GM12878 (cell line): ENCODE data around the gene DUXB. TPM values are rescaled to one million over a fixed set of nuclear protein-coding genes. Genes with fewer than 3 reads are reported as not detected.
A peak's percentile ranks its signal among the peaks of the same experiment; 100 is the strongest.

Source experiments
- ATAC-seq: fragments of 200-7000 bp; cut with Tn5 transposase; 3 replicates; pipeline ENCODE4 v1.9.1; 2020; ENCODE audit warnings: mild to moderate bottlenecking, moderate library complexity
- BruUV-seq: library from RNA; stranded (reverse); fragments of 400-500 nt; replicated peaks from 2 replicates; lab custom pipeline; 2021; lab: Mats Ljungman, UMichigan
- CTCF ChIA-PET: fragments of 300-600 bp; sonication (Branson Sonifier 250); formaldehyde crosslinking; extraction: SDS; loops from one replicate; lab custom pipeline; 2021; ENCODE audit warnings: inconsistent platforms; lab: Yijun Ruan, JAX
- POLR2A ChIA-PET: fragments of 350-600 bp; formaldehyde crosslinking; extraction: SDS; loops from one replicate; lab custom pipeline; 2021; ENCODE audit warnings: inconsistent platforms; lab: Charles Lee
- RAD21 ChIA-PET: fragments of 300-600 bp; sonication (Branson Sonifier 250); formaldehyde crosslinking; loops from one replicate; lab custom pipeline; 2023; ENCODE audit warnings: antibody characterized with exemption; ENCODE audit not compliant: unreplicated experiment; lab: Charles Lee
- SMC1A ChIA-PET: fragments of 300-600 bp; sonication (Branson Sonifier 250); formaldehyde crosslinking; loops from one replicate; lab custom pipeline; 2023; ENCODE audit not compliant: unreplicated experiment, uncharacterized antibody; lab: Charles Lee
- DNase-seq: peaks from one replicate; pipeline ENCODE4 v3.0.0-alpha.2; 2011; ENCODE audit warnings: low read depth, low spot score
- FAIRE-seq: peaks from 3 replicates; lab custom pipeline; 2011; peaks lifted over from hg19 to GRCh38; lab: Jason Lieb, UNC
- H2AFZ ChIP-seq: 2 replicates; pipeline ENCODE4 v1.6.0; 2011; ENCODE audit warnings: low read depth, low read length, control low read depth; ENCODE audit not compliant: control insufficient read depth
- H3K27ac ChIP-seq: 2 replicates; pipeline ENCODE4 v1.5.1; 2011; ENCODE audit warnings: control low read depth; ENCODE audit not compliant: control insufficient read depth, insufficient read depth
- H3K27me3 ChIP-seq, 2 experiments: replicated peaks in 1 of 2; 2 replicates each; pipeline versions ENCODE4 v1.6.0 to v1.6.1; 2011; ENCODE audit warnings: low read length in 1 of 2; ENCODE audit not compliant: control insufficient read depth in 2 of 2, insufficient read depth in 2 of 2
- H3K36me3 ChIP-seq, 2 experiments: 2 replicates each; pipeline ENCODE4 v1.5.1; 2011; ENCODE audit warnings: low read length in 1 of 2; ENCODE audit not compliant: control insufficient read depth in 2 of 2, insufficient read depth in 2 of 2
- H3K4me1 ChIP-seq: 2 replicates; pipeline ENCODE4 v1.6.1; 2011; ENCODE audit warnings: mild to moderate bottlenecking, low read length, moderate library complexity, mixed read lengths; ENCODE audit not compliant: control insufficient read depth, insufficient read depth
- H3K4me2 ChIP-seq: 2 replicates; pipeline ENCODE4 v1.6.0; 2011; ENCODE audit warnings: control low read depth; ENCODE audit not compliant: control insufficient read depth, insufficient read depth
- H3K4me3 ChIP-seq: fragments of 200-600 bp; sonication (generic); 2 replicates; pipeline ENCODE4 v1.5.1; 2016
- H3K79me2 ChIP-seq: 2 replicates; pipeline ENCODE4 v1.6.0; 2011; ENCODE audit warnings: low read length; ENCODE audit not compliant: control insufficient read depth, insufficient read depth
- H3K9ac ChIP-seq: 2 replicates; pipeline ENCODE4 v1.8.0; 2011; ENCODE audit warnings: low read length, control low read depth, mixed read lengths; ENCODE audit not compliant: control insufficient read depth, insufficient read depth
- H3K9me3 ChIP-seq: replicated peaks from 3 replicates; pipeline ENCODE4 v1.5.1; 2011; ENCODE audit warnings: mild to moderate bottlenecking, low read length; ENCODE audit not compliant: control insufficient read depth, insufficient read depth
- H4K20me1 ChIP-seq: 2 replicates; pipeline ENCODE4 v1.6.0; 2011; ENCODE audit not compliant: control insufficient read depth, insufficient read depth
- RAD21 ChIP-seq: IDR thresholded peaks from 2 replicates; pipeline ENCODE4 v1.6.1; 2011; ENCODE audit warnings: mild to moderate bottlenecking, low read depth, low read length, moderate library complexity; ENCODE audit not compliant: insufficient read depth
- RUNX3 ChIP-seq: IDR thresholded peaks from 2 replicates; pipeline ENCODE4 v1.6.1; 2012; ENCODE audit warnings: low read length, inconsistent platforms
- SPI1 ChIP-seq: IDR thresholded peaks from 2 replicates; pipeline ENCODE4 v1.6.1; 2011; ENCODE audit warnings: low read depth, mild to moderate bottlenecking, low read length, moderate library complexity, borderline replicate concordance; ENCODE audit not compliant: insufficient read depth
- WGBS: methylation state at CpG from one replicate; pipeline ENCODE4 v1.1.6; 2016; ENCODE audit warnings: low lambda C conversion rate; ENCODE audit not compliant: insufficient replicate concordance, insufficient coverage; ENCODE audit errors: missing lambda C conversion rate; 5-methylcytosine and 5-hydroxymethylcytosine counted together
- in situ Hi-C: fragments of 300-500 bp; cut with MboI; formaldehyde crosslinking; loops from 9 replicates; pipeline ENCODE4 v1.14.3; 2018; ENCODE audit warnings: mixed read lengths
- intact Hi-C: fragments of 100-400 bp; cut with micrococcal nuclease; formaldehyde crosslinking; loops from one replicate; pipeline ENCODE4 v1.14.2; 2022; ENCODE audit not compliant: unreplicated experiment
- polyA plus RNA-seq, 11 experiments: library from polyadenylated mRNA; depleted of rRNA in 4 of 11; unstranded in 6 of 11; stranded (reverse) in 5 of 11; fragments of >200 nt; fragmentation: Nextera tagmentation in 4 of 11; fragmentation: Illumina TruSeq in 1 of 11; extraction: Ambion mirVana in 4 of 11; extraction: Trizol in 1 of 11; gene quantifications; 1 replicate in 1 of 11; 2 replicates in 10 of 11; pipeline versions ENCODE4 v1.2.1 to v1.2.3, GENCODE V29; 2011 to 2016; ENCODE audit warnings: inconsistent platforms in 2 of 11, missing spikeins in 2 of 11, low read depth in 1 of 11
- small RNA-seq: library from RNA; depleted of rRNA; stranded (forward); fragments of <200 nt; gene quantifications from one replicate; pipeline ENCODE3, GENCODE V24; 2014
- total RNA-seq, 4 experiments: library from RNA; depleted of rRNA in 3 of 4; stranded (reverse); fragments of >200 nt in 3 of 4; fragmentation: Illumina TruSeq in 1 of 4; extraction: Trizol in 1 of 4; gene quantifications; 2 replicates each; pipeline versions ENCODE4 v1.2.1 to v1.2.3, GENCODE V29; 2013 to 2021
- TF ChIP-seq, protein P1 (sequence below), 3 experiments: IDR thresholded peaks in 2 of 3; conservative IDR thresholded peaks in 1 of 3; 2 replicates each; pipeline ENCODE4 v1.5.1; 2011; ENCODE audit warnings: low read depth in 3 of 3, low read length in 3 of 3, mild to moderate bottlenecking in 3 of 3, control low read depth in 2 of 3, moderate library complexity in 2 of 3, inconsistent platforms in 1 of 3, mixed read lengths in 1 of 3; ENCODE audit not compliant: control insufficient read depth in 2 of 3, insufficient read depth in 1 of 3; ENCODE audit errors: extremely low read depth in 1 of 3

DUXB gene
- total and polyA plus RNA-seq, 10 of the 15 experiments (the other 5 are each of a cell fraction or from before 2014, with no cell fraction given): 0.05 TPM; not detected in 9

DNA sequence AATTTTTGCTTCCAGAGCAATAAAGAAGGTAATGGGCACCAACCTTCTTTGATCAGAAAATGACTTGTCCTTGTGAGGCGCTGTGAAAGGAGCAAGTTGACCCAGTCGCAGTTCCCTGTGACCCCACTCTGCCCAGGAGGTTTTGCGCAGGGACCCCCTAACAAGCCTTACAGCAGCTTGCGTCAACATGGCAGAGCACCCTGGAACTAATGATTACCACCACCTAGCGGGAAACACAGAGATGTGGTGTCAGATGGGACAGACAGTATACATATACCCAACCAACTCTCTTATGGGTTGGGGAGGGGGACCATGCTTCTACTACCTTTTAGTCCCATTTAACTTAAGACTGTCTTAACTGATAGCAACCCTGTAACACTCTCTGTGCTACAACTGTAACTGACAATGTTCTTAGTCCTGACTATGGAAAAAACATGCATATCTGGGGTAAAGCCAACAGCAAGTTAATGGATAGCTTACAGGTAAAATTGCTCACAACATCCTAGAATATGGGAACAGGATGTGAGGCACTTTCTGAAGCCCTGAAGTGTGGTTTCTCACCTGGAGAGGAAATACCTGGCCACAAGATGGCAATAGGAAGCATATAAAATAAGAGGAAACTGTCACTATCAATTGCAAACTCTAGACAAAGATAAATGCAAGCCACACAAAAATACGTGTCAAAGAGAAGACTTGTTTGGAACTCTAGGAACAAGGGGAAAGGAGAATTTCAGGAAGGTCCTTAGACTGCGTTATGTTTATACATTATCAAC is 56.8 kb downstream of the DUXB start:
- FAIRE-seq (peak; percentile 71), ATAC-seq (no peak), DNase-seq (no peak)
- in situ Hi-C loops (loop anchor here (5.0 kb wide), 2 partner anchors 118 to 1548 kb away; partner anchors contain the start of gene MON1B), intact Hi-C loops (no loop called here)
- CTCF ChIA-PET: interaction anchor here (1.3 to 1.9 kb wide), 3 partner anchors 22 to 127 kb away, joined by 3 to 8 read pairs (median 6); partner anchors contain the start of gene ADAT1
- TF ChIP-seq, protein P1, sequence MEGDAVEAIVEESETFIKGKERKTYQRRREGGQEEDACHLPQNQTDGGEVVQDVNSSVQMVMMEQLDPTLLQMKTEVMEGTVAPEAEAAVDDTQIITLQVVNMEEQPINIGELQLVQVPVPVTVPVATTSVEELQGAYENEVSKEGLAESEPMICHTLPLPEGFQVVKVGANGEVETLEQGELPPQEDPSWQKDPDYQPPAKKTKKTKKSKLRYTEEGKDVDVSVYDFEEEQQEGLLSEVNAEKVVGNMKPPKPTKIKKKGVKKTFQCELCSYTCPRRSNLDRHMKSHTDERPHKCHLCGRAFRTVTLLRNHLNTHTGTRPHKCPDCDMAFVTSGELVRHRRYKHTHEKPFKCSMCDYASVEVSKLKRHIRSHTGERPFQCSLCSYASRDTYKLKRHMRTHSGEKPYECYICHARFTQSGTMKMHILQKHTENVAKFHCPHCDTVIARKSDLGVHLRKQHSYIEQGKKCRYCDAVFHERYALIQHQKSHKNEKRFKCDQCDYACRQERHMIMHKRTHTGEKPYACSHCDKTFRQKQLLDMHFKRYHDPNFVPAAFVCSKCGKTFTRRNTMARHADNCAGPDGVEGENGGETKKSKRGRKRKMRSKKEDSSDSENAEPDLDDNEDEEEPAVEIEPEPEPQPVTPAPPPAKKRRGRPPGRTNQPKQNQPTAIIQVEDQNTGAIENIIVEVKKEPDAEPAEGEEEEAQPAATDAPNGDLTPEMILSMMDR (IDR thresholded peaks at IDR 0.05 in 2 of 3, conservative IDR thresholded peaks at IDR 0.05 in 1 of 3; ENCODE audit: control insufficient read depth in 2 of 3, extremely low read depth in 1 of 3, insufficient read depth in 1 of 3, low read depth in 3 of 3, low read length in 3 of 3): 0 out of 6 replicates have a peak, but pooled peaks of 1 of the 3 experiments have one; percentile 0
- TF ChIP-seq RUNX3: 0 out of 2 replicates have a peak, but pooled peaks have one; percentile 19
- no peak for TF ChIP-seq SPI1
- 0 out of 2 replicates have a peak, but pooled peaks have one; percentile 4 for TF ChIP-seq RAD21
- peaks cover 4% of the 10 kb centered on the region; the same call in 1 of the 2 replicates for H4K20me1 ChIP-seq
- RAD21 ChIA-PET: interaction anchor here (0.6 kb wide), 1 partner anchor 88 kb away, joined by 3 read pairs; the partner anchor contains the start of gene TMEM231
- no peaks in the 10 kb centered on the region; a peak in 1 of 4 replicates for H3K27me3 ChIP-seq
- H3K4me1 ChIP-seq: peaks cover 18% of the 10 kb centered on the region
- H3K9ac ChIP-seq: no peak overlapping the region; the same call in 1 of the 2 replicates
- no peaks in the 10 kb centered on the region for H3K9me3 ChIP-seq
- no peak overlapping the region for H3K27ac ChIP-seq
- no peak overlapping the region for H2AFZ ChIP-seq
- 97% methylated on average over 7 of the region's 7 CpGs for WGBS
- POLR2A ChIA-PET: interaction anchor here (1.9 kb wide), 1 partner anchor 22 kb away, joined by 7 read pairs; the partner anchor contains the start of gene ADAT1
- peak overlapping the region; percentile 89 for H3K4me2 ChIP-seq
- peaks cover 7 to 29% of the 10 kb centered on the region in 2 experiments for H3K36me3 ChIP-seq
- H3K79me2 ChIP-seq: peaks cover 66% of the 10 kb centered on the region
- no TSS peak for BruUV-seq
- SMC1A ChIA-PET: interaction anchor here (1.0 to 8.1 kb wide), 5 partner anchors 12 to 80 kb away, joined by 3 to 69 read pairs (median 3); partner anchors contain the start of gene ADAT1
- peak overlapping the region; percentile 20; the same call in 1 of the 2 replicates for H3K4me3 ChIP-seq

Small RNA genes within 50 kb of the gene (small RNA-seq; reads per million reads assigned to genes)
- gene RN7SL520P: not detected

Other genes starting within 250 kb of the DUXB start
Only the 7 nearest of the 10 such genes appear.
- gene TMEM231, start 145.2 kb downstream of the DUXB start, total RNA-seq (2014; rRNA removed): 5.9 and 7.4 TPM in 2 replicates
- gene TMEM231, start 145.2 kb downstream of the DUXB start, total RNA-seq (2014; rRNA removed; fragmentation: Illumina TruSeq; extraction: Trizol): 4.3 TPM in 2 replicates
- 5.6 and 5.9 TPM in 2 replicates for gene TMEM231, start 145.2 kb downstream of the DUXB start, total RNA-seq (2021)
- gene TMEM231, start 145.2 kb downstream of the DUXB start, polyA plus RNA-seq (2011; rRNA removed): 4.4 and 5.4 TPM in 2 replicates
- 5.3 and 6.9 TPM in 2 replicates for gene TMEM231, start 145.2 kb downstream of the DUXB start, polyA plus RNA-seq (2014; fragmentation: Illumina TruSeq; extraction: Trizol)
- 1 to 10 TPM; 1.2 TPM for gene TMEM231, start 145.2 kb downstream of the DUXB start, polyA plus RNA-seq (2014; fragmentation: Nextera tagmentation; extraction: Ambion mirVana)
- gene TMEM231, start 145.2 kb downstream of the DUXB start, polyA plus RNA-seq (2014; rRNA removed): 5.2 and 9.1 TPM in 2 replicates
- 1 to 10 TPM; 6.4 to 6.5 TPM for gene TMEM231, start 145.2 kb downstream of the DUXB start, polyA plus RNA-seq (2016; fragmentation: Nextera tagmentation; extraction: Ambion mirVana)
- 61.9 and 69.8 TPM in 2 replicates for gene GABARAPL2, start 135.1 kb downstream of the DUXB start, total RNA-seq (2014; rRNA removed)
- 69.9 and 70.7 TPM in 2 replicates for gene GABARAPL2, start 135.1 kb downstream of the DUXB start, total RNA-seq (2014; rRNA removed; fragmentation: Illumina TruSeq; extraction: Trizol)
- 102 and 106 TPM in 2 replicates for gene GABARAPL2, start 135.1 kb downstream of the DUXB start, total RNA-seq (2021)
- 119 and 151 TPM in 2 replicates for gene GABARAPL2, start 135.1 kb downstream of the DUXB start, polyA plus RNA-seq (2011; rRNA removed)
- 108 and 137 TPM in 2 replicates for gene GABARAPL2, start 135.1 kb downstream of the DUXB start, polyA plus RNA-seq (2014; fragmentation: Illumina TruSeq; extraction: Trizol)
- gene GABARAPL2, start 135.1 kb downstream of the DUXB start, polyA plus RNA-seq (2014; fragmentation: Nextera tagmentation; extraction: Ambion mirVana): 100 to 1,000 TPM; 358 to 359 TPM
- 122 and 137 TPM in 2 replicates for gene GABARAPL2, start 135.1 kb downstream of the DUXB start, polyA plus RNA-seq (2014; rRNA removed)
- 100 to 1,000 TPM; 260 to 266 TPM for gene GABARAPL2, start 135.1 kb downstream of the DUXB start, polyA plus RNA-seq (2016; fragmentation: Nextera tagmentation; extraction: Ambion mirVana)
- 61.7 and 72.9 TPM in 2 replicates for gene ADAT1, start 78.2 kb downstream of the DUXB start, total RNA-seq (2014; rRNA removed)
- gene ADAT1, start 78.2 kb downstream of the DUXB start, total RNA-seq (2014; rRNA removed; fragmentation: Illumina TruSeq; extraction: Trizol): 66.3 and 70.3 TPM in 2 replicates
- gene ADAT1, start 78.2 kb downstream of the DUXB start, total RNA-seq (2021): 70.0 and 72.3 TPM in 2 replicates
- 28.2 and 34.8 TPM in 2 replicates for gene ADAT1, start 78.2 kb downstream of the DUXB start, polyA plus RNA-seq (2011; rRNA removed)
- gene ADAT1, start 78.2 kb downstream of the DUXB start, polyA plus RNA-seq (2014; fragmentation: Illumina TruSeq; extraction: Trizol): 77.4 and 86.7 TPM in 2 replicates
- gene ADAT1, start 78.2 kb downstream of the DUXB start, polyA plus RNA-seq (2014; fragmentation: Nextera tagmentation; extraction: Ambion mirVana): 10 to 100 TPM; 26.2 to 29.5 TPM
- 39.5 and 49.9 TPM in 2 replicates for gene ADAT1, start 78.2 kb downstream of the DUXB start, polyA plus RNA-seq (2014; rRNA removed)
- 10 to 100 TPM; 43.9 to 65.2 TPM for gene ADAT1, start 78.2 kb downstream of the DUXB start, polyA plus RNA-seq (2016; fragmentation: Nextera tagmentation; extraction: Ambion mirVana)
- gene KARS1, start 53.8 kb downstream of the DUXB start, total RNA-seq (2014; rRNA removed): 216 and 234 TPM in 2 replicates
- 235 and 238 TPM in 2 replicates for gene KARS1, start 53.8 kb downstream of the DUXB start, total RNA-seq (2014; rRNA removed; fragmentation: Illumina TruSeq; extraction: Trizol)
- 194 and 195 TPM in 2 replicates for gene KARS1, start 53.8 kb downstream of the DUXB start, total RNA-seq (2021)
- gene KARS1, start 53.8 kb downstream of the DUXB start, polyA plus RNA-seq (2011; rRNA removed): 187 and 198 TPM in 2 replicates
- gene KARS1, start 53.8 kb downstream of the DUXB start, polyA plus RNA-seq (2014; fragmentation: Illumina TruSeq; extraction: Trizol): 280 and 301 TPM in 2 replicates
- gene KARS1, start 53.8 kb downstream of the DUXB start, polyA plus RNA-seq (2014; fragmentation: Nextera tagmentation; extraction: Ambion mirVana): 100 to 1,000 TPM; 187 to 207 TPM
- 184 and 201 TPM in 2 replicates for gene KARS1, start 53.8 kb downstream of the DUXB start, polyA plus RNA-seq (2014; rRNA removed)
- 100 to 1,000 TPM; 304 to 312 TPM for gene KARS1, start 53.8 kb downstream of the DUXB start, polyA plus RNA-seq (2016; fragmentation: Nextera tagmentation; extraction: Ambion mirVana)
- 50.2 and 57.8 TPM in 2 replicates for gene TERF2IP, start 53.7 kb downstream of the DUXB start, total RNA-seq (2014; rRNA removed)
- 60.1 and 62.4 TPM in 2 replicates for gene TERF2IP, start 53.7 kb downstream of the DUXB start, total RNA-seq (2014; rRNA removed; fragmentation: Illumina TruSeq; extraction: Trizol)
- gene TERF2IP, start 53.7 kb downstream of the DUXB start, total RNA-seq (2021): 56.5 and 57.4 TPM in 2 replicates
- gene TERF2IP, start 53.7 kb downstream of the DUXB start, polyA plus RNA-seq (2011; rRNA removed): 50.5 and 73.9 TPM in 2 replicates
- gene TERF2IP, start 53.7 kb downstream of the DUXB start, polyA plus RNA-seq (2014; fragmentation: Illumina TruSeq; extraction: Trizol): 77.9 and 103 TPM in 2 replicates
- gene TERF2IP, start 53.7 kb downstream of the DUXB start, polyA plus RNA-seq (2014; fragmentation: Nextera tagmentation; extraction: Ambion mirVana): 10 to 100 TPM; 19.6 to 40.6 TPM
- 51.8 and 52.3 TPM in 2 replicates for gene TERF2IP, start 53.7 kb downstream of the DUXB start, polyA plus RNA-seq (2014; rRNA removed)
- gene TERF2IP, start 53.7 kb downstream of the DUXB start, polyA plus RNA-seq (2016; fragmentation: Nextera tagmentation; extraction: Ambion mirVana): 10 to 100 TPM; 86.4 to 93.1 TPM
- not detected in 2 replicates for gene CPHXL2, start 24.5 kb downstream of the DUXB start, total RNA-seq (2014; rRNA removed)
- gene CPHXL2, start 24.5 kb downstream of the DUXB start, total RNA-seq (2014; rRNA removed; fragmentation: Illumina TruSeq; extraction: Trizol): not detected in 2 replicates
- gene CPHXL2, start 24.5 kb downstream of the DUXB start, total RNA-seq (2021): not detected in 2 replicates
- gene CPHXL2, start 24.5 kb downstream of the DUXB start, polyA plus RNA-seq (2011; rRNA removed): not detected in 2 replicates
- gene CPHXL2, start 24.5 kb downstream of the DUXB start, polyA plus RNA-seq (2014; fragmentation: Illumina TruSeq; extraction: Trizol): not detected in 2 replicates
- not detected for gene CPHXL2, start 24.5 kb downstream of the DUXB start, polyA plus RNA-seq (2014; fragmentation: Nextera tagmentation; extraction: Ambion mirVana)
- not detected in 2 replicates for gene CPHXL2, start 24.5 kb downstream of the DUXB start, polyA plus RNA-seq (2014; rRNA removed)
- gene CPHXL2, start 24.5 kb downstream of the DUXB start, polyA plus RNA-seq (2016; fragmentation: Nextera tagmentation; extraction: Ambion mirVana): not detected
- gene CPHXL, start 25.0 kb upstream of the DUXB start, total RNA-seq (2014; rRNA removed): not detected in 2 replicates
- gene CPHXL, start 25.0 kb upstream of the DUXB start, total RNA-seq (2014; rRNA removed; fragmentation: Illumina TruSeq; extraction: Trizol): not detected in 2 replicates
- gene CPHXL, start 25.0 kb upstream of the DUXB start, total RNA-seq (2021): not detected in 2 replicates
- gene CPHXL, start 25.0 kb upstream of the DUXB start, polyA plus RNA-seq (2011; rRNA removed): not detected in 2 replicates
- gene CPHXL, start 25.0 kb upstream of the DUXB start, polyA plus RNA-seq (2014; fragmentation: Illumina TruSeq; extraction: Trizol): not detected in 2 replicates
- gene CPHXL, start 25.0 kb upstream of the DUXB start, polyA plus RNA-seq (2014; fragmentation: Nextera tagmentation; extraction: Ambion mirVana): not detected
- not detected in 2 replicates for gene CPHXL, start 25.0 kb upstream of the DUXB start, polyA plus RNA-seq (2014; rRNA removed)
- under 1 TPM in 1 of 2 experiments, not detected in 1; 0.13 TPM for gene CPHXL, start 25.0 kb upstream of the DUXB start, polyA plus RNA-seq (2016; fragmentation: Nextera tagmentation; extraction: Ambion mirVana)